ENCODE measurements around the gene RHBDF2. TPM values are rescaled to one million over a fixed set of nuclear protein-coding genes. Genes with fewer than 3 reads are reported as not detected.
"Not testable (repeated sequence)": the region's sequence is repeated elsewhere in the genome, so short reads cannot be mapped to it uniquely, and the experiment has no call there.

RHBDF2 gene
- total RNA-seq, 1 donor from 2014 or later, result 0.79 TPM

DNA sequence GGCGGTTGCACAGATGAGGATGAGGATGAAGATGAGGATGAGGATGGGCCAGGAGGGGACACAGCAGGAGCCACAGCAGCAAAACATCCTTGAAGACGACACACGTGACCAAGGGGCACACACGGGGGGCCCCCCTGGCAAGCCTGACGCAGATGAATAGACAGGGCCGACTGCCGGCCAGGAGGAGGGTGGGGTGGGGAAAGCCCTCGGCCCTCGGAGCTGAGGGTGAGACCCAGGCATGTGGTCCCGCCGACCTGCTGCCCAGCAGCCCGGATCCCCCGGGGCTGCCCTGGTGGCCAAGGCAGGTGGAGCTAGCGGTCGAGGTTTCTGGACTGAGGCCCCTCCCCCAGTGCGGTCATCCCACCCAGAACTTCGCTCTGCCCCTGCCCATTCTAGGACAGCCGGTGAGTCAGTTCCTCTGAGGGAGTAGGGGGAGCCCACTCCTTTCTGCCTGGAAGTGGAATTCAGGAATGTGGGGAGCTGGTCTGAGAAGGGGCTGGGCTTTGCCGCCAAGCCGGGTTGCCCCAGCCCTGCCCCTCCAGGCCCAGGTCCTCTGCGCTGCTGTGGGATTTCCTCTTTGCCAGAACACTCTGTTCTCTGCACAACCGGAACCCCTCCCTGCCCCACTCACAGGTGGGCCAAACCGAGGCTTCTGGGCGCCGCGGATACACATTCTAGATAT lies 26.3 kb upstream of the RHBDF2 start:
- H3K27ac ChIP-seq, result no peak overlapping the region
- Mint-ChIP-seq H3K4me3 (peak overlapping the region; percentile 3), H3K27me3 (ENCODE audit: insufficient read depth, low read depth) (peaks cover 15% of the 10 kb centered on the region), H3K36me3 (no peaks in the 10 kb centered on the region), H3K4me1 (peaks cover 34% of the 10 kb centered on the region), H3K9me3 (no peaks in the 10 kb centered on the region), H3K27ac (peak overlapping the region; percentile 7)
- no peak overlapping the region for H2AFZ ChIP-seq (replicated peaks)
- no peak overlapping the region for H3K9ac ChIP-seq
- DNase-seq (ENCODE audit: low spot score), result peak; percentile 62
- no peak for TF ChIP-seq EZH2 (IDR thresholded peaks at IDR 0.05)
- no peak for TF ChIP-seq EZH2phosphoT487 (IDR thresholded peaks at IDR 0.05)
- TF ChIP-seq CTCF (IDR thresholded peaks at IDR 0.05), result no peak
- H3K4me3 ChIP-seq, result no peak overlapping the region
- no peaks in the 10 kb centered on the region for H4K20me1 ChIP-seq (ENCODE audit: low read depth)
- no peaks in the 10 kb centered on the region for H3K79me2 ChIP-seq (ENCODE audit: low read depth)
- H3K36me3 ChIP-seq, result no peaks in the 10 kb centered on the region
- H3K4me2 ChIP-seq, result no peak overlapping the region
- peaks cover 13% of the 10 kb centered on the region for H3K27me3 ChIP-seq
- H3K9me3 ChIP-seq (ENCODE audit: low read depth), result no peaks in the 10 kb centered on the region
- H3K4me1 ChIP-seq, result peaks cover 9% of the 10 kb centered on the region
- peaks cover 4% of the 10 kb centered on the region for H3F3A ChIP-seq (ENCODE audit: low read depth)

GRCh38 chr17:76527016-76527415 lies 25.8 kb upstream of the RHBDF2 start:
- H3K9ac ChIP-seq; H3K4me3 ChIP-seq; H3K4me1 ChIP-seq; H3K36me3 Mint-ChIP-seq; H3K9me3 Mint-ChIP-seq; H3K36me3 ChIP-seq; DNase-seq (ENCODE audit: low spot score); H3K27ac ChIP-seq; H3K79me2 ChIP-seq (ENCODE audit: low read depth); H3F3A ChIP-seq (ENCODE audit: low read depth); H3K9me3 ChIP-seq (ENCODE audit: low read depth); H4K20me1 ChIP-seq (ENCODE audit: low read depth); H3K4me2 ChIP-seq; H2AFZ ChIP-seq (replicated peaks): not testable (repeated sequence)
- Mint-ChIP-seq H3K27me3 (ENCODE audit: insufficient read depth, low read depth) (peaks cover 14% of the 10 kb centered on the region), H3K27ac (peak overlapping the region; percentile 7), H3K4me1 (peaks cover 32% of the 10 kb centered on the region), H3K4me3 (peak overlapping the region; percentile 3)
- peaks cover 16% of the 10 kb centered on the region for H3K27me3 ChIP-seq

- not testable (repeated sequence) for H2AFZ ChIP-seq (replicated peaks); H3K4me3 Mint-ChIP-seq; H3K4me1 ChIP-seq; H3K4me3 ChIP-seq; H3K4me2 ChIP-seq; H3F3A ChIP-seq (ENCODE audit: low read depth); H3K27ac ChIP-seq; H3K36me3 Mint-ChIP-seq; H3K79me2 ChIP-seq (ENCODE audit: low read depth); H3K9me3 ChIP-seq (ENCODE audit: low read depth); H4K20me1 ChIP-seq (ENCODE audit: low read depth); H3K27ac Mint-ChIP-seq; H3K9ac ChIP-seq; H3K36me3 ChIP-seq; DNase-seq (ENCODE audit: low spot score); H3K9me3 Mint-ChIP-seq
- Mint-ChIP-seq H3K4me1 (peaks cover 27% of the 10 kb centered on the region), H3K27me3 (ENCODE audit: insufficient read depth, low read depth) (peaks cover 11% of the 10 kb centered on the region)
- H3K27me3 ChIP-seq, result peaks cover 16% of the 10 kb centered on the region
Measured at GRCh38 chr17:76525513-76525833, 24.2 kb upstream of the RHBDF2 start.

DNA sequence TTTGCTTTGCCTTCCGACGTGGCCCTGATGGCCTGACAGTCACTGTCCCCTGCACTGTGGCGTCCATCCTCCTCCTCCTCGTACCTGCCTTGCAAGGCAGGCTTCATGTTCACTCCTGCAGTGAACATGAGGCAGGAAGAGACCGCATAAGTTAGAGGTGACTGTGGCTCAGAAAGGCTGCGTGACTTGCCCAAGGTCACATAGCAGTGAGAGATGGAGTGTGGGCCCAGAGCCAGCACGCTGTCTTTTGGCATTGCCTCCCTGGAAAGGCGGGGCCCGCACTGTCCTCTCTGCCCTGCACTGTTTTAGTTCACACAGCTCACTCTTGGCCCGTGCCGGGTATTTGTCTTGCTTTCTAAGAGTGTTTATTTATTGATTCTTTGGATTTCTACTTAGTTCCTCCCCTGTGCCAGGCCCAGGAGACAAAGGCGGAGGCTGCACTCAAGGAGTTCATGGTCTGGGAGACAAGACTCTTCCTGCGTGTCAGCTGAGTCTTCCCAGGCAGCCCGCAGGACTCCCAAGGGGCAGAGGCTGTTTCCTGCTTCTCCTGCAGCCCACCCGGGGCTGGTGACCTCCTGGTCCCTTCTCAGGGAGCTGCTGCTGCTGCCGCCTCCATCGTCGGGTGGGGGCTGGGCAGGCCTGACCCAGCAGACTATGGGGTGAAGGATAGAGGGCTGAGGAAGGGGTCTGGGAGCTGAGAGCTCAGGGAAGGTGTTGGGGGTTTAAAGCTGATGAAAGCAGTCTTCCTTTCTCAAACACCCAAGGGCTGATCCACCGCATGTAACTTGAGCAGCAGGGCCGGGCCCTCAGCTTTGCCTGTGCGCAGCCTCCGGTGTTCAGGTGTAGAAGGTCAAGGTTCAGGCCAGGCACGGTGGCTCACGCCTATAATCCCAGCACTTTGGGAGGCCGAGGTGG lies 23.6 kb upstream of the RHBDF2 start:
- Histone ChIP-seq H3K9ac (no peak overlapping the region), H4K20me1 (ENCODE audit: low read depth) (no peaks in the 10 kb centered on the region), H3K79me2 (ENCODE audit: low read depth) (no peaks in the 10 kb centered on the region), H3K27me3 (peaks cover 16% of the 10 kb centered on the region), H3F3A (ENCODE audit: low read depth) (peaks cover 4% of the 10 kb centered on the region), H3K4me3 (no peak overlapping the region), H3K36me3 (no peaks in the 10 kb centered on the region), H3K4me1 (peaks cover 8% of the 10 kb centered on the region), H2AFZ (replicated peaks) (no peak overlapping the region), H3K4me2 (no peak overlapping the region), H3K27ac (no peak overlapping the region), H3K9me3 (ENCODE audit: low read depth) (no peaks in the 10 kb centered on the region)
- Mint-ChIP-seq H3K4me1 (peaks cover 25% of the 10 kb centered on the region), H3K9me3 (no peaks in the 10 kb centered on the region), H3K27me3 (ENCODE audit: insufficient read depth, low read depth) (peaks cover 11% of the 10 kb centered on the region), H3K4me3 (no peak overlapping the region), H3K36me3 (no peaks in the 10 kb centered on the region), H3K27ac (peak overlapping the region; percentile 60)
- no peak for DNase-seq (ENCODE audit: low spot score)
- no peak for TF ChIP-seq EZH2 (IDR thresholded peaks at IDR 0.05)
- no peak for TF ChIP-seq CTCF (IDR thresholded peaks at IDR 0.05)
- no peak for TF ChIP-seq EZH2phosphoT487 (IDR thresholded peaks at IDR 0.05)

Data from neural progenitor cell (in vitro differentiated cells).